GM19324 (cell line): ENCODE data around the gene CLSTN1.
"Not testable (repeated sequence)": the region's sequence is repeated elsewhere in the genome, so short reads cannot be mapped to it uniquely, and the experiment has no call there.

Source experiments
- ATAC-seq: cut with Tn5 transposase; IDR thresholded peaks from one replicate; pipeline ENCODE4 v1.9.1; 2021; ENCODE audit warnings: mild to moderate bottlenecking, moderate library complexity; ENCODE audit not compliant: unreplicated experiment, low FRiP score

The CLSTN1 gene

GRCh38 chr1:9803003-9803918, 20.5 kb downstream of the CLSTN1 start:
- ATAC-seq: not testable (repeated sequence)

- ATAC-seq: no peak
Measured at GRCh38 chr1:9801909-9802308, 21.9 kb downstream of the CLSTN1 start.

GRCh38 chr1:9798236-9799130, 25.3 kb downstream of the CLSTN1 start:
- ATAC-seq: no peak

- ATAC-seq: no peak
Measured at GRCh38 chr1:9797049-9797448, 26.7 kb downstream of the CLSTN1 start.

GRCh38 chr1:9794081-9794480, 29.7 kb downstream of the CLSTN1 start:
- no peak for ATAC-seq

GRCh38 chr1:9793291-9793690, 30.5 kb downstream of the CLSTN1 start:
- ATAC-seq: no peak

GRCh38 chr1:9792156-9793042, 31.4 kb downstream of the CLSTN1 start:
- ATAC-seq: no peak

- ATAC-seq: not testable (repeated sequence)
Measured at GRCh38 chr1:9789700-9790099, 34.1 kb downstream of the CLSTN1 start.

- peak; percentile 57 for ATAC-seq
Measured at GRCh38 chr1:9787702-9788101, 36.1 kb downstream of the CLSTN1 start.

- ATAC-seq: no peak
Measured at GRCh38 chr1:9785406-9785805, 38.4 kb downstream of the CLSTN1 start.

- ATAC-seq: no peak
Measured at GRCh38 chr1:9784508-9785133, 39.1 kb downstream of the CLSTN1 start.

- ATAC-seq: no peak
Measured at GRCh38 chr1:9782897-9783296, 40.9 kb downstream of the CLSTN1 start.

- no peak for ATAC-seq
Measured at GRCh38 chr1:9782116-9782751, 41.5 kb downstream of the CLSTN1 start.

GRCh38 chr1:9780554-9781110, 43.1 kb downstream of the CLSTN1 start:
- ATAC-seq: no peak

- no peak for ATAC-seq
Measured at GRCh38 chr1:9778905-9779304, 44.9 kb downstream of the CLSTN1 start.

GRCh38 chr1:9776685-9777084, 47.1 kb downstream of the CLSTN1 start:
- ATAC-seq: no peak

GRCh38 chr1:9774712-9775679, 48.8 kb downstream of the CLSTN1 start:
- no peak for ATAC-seq

GRCh38 chr1:9770298-9770697, 53.5 kb downstream of the CLSTN1 start:
- ATAC-seq: no peak
